Measurements from ENCODE around the gene OGDH. TPM values are rescaled to one million over a fixed set of nuclear protein-coding genes. Genes with fewer than 3 reads are reported as not detected.

The OGDH gene
- total RNA-seq, 1 donor from 2014 or later = 53.1 TPM

DNA sequence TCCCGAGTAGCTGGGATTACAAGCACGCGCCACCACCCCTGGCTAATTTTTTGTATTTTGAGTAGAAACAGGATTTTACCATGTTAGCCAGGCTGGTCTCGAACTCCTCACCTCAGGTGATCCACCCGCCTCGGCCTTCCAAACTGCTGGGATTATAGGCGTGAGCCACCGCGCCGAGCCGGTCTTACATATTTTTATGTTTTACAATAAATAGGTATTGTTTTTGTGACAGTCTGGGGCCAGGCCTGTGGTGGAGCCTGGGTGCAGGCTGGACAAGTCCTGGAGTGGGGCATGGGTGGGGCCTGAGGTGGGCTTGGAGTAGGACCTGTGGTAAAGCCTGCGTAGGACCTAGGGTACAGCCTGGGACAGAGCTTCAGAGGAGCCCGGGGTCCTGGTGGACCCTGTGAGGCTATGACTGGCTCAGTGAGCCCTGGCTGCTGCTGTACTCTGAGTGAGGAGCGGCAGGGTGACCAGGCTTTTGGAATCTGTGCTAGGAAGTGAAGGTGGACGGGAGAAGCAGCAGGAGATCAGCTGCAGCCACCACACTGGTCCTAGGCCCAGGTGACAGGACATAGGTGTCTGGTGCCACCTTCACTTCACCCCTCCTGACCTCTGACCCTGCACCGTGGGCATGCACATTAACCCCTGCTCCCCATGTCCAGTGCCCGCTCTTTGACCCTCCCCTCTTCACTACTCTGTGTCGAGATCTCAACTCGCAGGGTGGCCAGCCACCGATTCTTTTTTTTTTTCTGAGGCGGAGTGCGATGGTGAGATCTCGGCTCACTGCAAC is 132.6 kb downstream of the OGDH start:
- DNase-seq = no peak

DNA sequence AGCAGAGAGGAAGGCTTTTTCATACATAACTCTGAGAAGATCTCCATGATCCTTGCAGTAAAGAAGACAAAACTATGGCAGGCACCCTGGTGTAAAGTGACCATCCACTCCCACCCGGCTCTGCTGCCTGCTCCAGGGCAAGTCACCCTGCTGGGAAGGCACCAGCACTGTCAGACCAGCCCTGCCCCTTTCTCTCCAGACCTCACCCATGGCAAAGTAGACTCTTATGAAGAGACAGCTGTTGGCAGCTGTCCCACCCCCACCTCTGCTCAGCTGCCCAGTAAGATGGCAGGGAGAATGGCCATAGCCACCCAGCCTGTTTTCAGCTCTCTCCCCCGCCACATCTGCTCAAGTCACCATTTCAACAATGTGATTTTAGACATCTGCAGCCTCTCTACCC is 133.6 kb downstream of the OGDH start:
- no peak for DNase-seq

DNA sequence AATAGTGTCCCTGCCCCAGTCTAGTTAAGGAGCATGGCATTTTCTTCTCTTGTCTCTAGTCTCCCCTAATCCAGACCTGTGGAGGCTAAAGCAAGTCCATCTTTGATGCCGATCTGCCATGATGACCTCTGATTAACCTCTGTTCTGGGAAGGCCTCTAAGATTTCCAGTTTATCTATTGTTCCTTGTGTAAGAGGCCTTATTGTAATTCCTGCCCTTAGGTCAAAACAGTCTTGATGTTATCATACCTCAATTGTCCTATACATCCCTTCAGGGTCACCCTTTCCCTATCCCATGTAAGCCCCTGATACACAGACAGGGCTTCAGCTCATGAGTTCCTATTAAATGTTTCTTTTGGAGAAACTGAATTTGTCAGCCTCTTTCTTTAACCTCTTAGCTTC is 137.3 kb downstream of the OGDH start:
- no peak for DNase-seq

DNA sequence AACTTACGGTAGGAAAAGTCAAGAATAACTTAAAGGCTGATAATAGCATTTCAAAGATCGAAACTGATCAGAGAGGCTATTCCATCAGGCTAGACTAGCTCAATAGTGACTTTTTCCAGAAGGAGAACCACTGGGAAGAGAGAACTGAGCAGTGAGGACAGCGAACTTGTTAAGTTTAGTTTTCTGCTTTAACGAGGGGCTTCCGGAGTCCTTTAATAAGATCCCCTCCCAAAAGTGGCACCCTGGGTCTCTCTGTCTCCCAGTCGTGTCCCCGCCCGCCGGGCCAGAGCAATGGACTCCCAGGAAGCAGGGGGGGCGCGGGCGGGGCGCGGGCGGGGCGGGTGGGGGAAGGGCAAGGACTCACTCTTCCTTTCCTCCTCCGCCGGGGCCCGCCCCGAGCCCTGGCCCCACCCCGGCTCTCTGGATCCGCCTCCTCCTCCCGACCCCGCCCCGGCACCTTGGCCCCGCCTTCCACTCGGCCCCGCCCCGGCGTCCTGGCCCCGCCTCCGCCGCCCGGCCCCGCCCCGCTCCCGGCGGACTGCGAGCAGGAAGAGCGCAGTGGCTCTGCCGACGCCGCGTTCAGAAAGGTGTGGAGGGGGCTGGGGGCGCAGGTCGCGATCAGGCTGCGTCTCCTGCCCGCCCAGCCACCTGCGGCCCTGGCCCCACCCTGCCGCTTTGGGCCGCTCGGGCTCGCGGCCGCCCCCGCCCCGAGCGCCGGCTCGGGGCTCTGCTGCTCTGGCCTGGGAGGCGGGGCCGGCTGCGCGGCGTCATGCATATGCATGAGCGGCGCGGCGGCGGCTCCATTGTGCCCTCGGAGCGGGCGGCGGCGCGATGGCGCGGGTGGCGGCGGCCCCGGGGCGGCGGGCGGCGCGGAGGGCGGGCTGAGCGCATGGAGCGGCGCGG is 141.9 kb downstream of the OGDH start, which contains the start of gene ZMIZ2:
ZMIZ2 (plus strand) TSS at position 803 of the 903 bp plus-strand sequence. CDS start 7,403 bp downstream, outside the sequence.
- DNase-seq = peak; percentile 88

DNA sequence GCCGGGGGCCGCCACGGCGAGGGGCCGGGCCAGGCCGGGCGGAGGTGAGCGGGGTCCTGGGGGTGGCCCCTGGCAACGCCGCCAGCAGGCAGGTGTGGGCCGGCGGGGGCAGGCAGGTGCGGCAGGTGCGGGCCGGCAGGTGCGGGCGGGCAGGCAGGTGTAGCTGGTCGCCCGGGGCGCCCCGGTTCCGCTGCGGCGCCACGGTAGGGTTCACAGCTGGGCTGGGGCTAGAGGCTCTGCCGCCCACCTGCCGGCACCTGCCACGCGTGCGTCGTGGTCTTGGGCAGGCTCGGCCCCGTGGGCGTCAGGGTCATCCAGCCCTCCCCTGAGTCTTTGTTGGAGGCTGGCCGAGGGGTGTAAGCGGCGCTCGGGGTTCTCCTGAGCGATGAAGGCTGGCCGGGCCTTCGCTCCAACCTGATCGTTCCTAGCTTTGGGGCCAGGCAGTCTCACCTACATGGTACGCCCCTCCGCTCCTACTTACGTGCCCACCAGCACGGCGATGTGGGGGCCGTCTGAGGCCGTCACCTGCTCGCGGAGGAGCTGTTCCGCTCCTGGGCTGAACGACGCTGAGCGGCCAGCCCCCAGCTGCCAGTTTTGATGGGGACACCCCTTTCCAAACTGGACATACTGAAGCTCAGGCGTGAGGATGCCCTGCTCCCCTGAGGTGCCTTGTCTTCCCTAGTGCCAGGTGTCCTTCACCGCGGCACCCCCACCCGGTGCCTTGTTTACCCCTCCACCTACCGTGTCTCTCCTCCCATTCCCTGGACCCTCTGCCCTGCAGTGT is 142.7 kb downstream of the OGDH start:
- DNase-seq = no peak

DNA sequence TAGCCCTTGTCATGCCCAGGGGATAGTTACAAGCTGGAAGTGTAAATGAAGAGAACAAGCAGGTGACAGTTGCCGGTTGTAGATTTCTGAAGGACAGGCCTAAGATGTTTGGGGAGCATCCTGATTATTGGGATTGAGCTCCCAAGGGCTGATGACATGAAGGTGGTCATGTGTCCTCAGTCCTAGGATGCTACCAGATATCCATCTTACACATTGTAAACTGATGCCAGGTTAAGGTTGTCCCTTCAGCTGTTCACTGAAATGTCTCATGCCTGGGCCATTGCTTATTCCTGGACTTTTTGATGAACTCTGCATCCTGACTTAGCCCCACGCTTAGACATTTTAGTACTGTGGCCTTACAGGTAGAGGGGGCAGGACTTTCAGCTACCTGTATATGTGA is 143.6 kb downstream of the OGDH start:
- DNase-seq = no peak

DNA sequence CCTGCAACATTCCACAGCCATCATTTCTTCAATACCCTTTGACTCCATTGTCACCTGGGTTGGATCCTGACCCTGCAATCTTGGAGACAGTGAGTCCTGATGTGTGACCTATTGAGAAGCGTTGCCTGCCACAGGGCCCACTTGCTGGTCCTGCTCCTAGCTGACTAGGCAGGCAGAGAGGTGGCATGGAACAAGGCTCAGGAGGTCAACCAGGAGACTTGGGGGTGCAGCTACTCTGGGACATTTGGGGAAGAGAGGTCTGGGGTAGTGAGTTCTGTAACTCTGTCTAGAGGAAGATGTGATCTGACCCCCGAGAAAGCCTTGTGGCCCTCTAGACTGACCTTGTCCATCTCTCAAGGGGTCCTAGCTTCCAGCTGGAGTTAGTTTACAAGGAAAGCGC is 144.0 kb downstream of the OGDH start:
- DNase-seq = no peak

DNA sequence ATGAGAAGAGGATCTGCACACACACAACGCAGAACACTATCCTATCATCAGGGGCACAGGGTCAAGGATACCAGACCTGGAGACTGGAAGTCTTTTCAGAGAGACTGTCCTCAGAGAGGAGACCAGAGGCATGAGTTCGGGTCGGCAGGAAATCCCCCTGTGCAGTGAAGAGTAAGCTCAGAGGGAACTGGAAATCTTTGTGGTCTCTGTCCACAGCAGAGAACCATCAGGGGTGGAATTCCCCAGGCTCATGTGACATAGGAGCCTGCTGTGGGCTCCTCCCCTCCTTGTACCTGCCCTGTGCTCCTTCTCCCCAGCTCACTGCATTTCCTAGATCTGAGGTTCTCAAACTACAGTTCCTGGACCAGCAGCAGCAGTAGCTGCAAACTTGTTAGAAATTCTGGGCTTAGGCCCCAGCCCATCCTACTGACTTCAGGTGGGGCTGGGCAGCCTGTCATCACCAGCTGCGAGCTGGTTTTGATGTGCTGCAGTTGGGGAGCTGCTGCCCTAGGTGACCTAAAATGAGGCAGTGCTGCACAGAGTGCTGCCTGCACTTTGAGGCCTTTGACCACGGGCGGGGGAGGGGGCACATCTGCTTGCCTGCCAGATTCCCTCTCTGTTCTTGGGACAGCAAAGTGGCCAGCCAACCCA is 144.6 kb downstream of the OGDH start:
- no peak for DNase-seq

DNA sequence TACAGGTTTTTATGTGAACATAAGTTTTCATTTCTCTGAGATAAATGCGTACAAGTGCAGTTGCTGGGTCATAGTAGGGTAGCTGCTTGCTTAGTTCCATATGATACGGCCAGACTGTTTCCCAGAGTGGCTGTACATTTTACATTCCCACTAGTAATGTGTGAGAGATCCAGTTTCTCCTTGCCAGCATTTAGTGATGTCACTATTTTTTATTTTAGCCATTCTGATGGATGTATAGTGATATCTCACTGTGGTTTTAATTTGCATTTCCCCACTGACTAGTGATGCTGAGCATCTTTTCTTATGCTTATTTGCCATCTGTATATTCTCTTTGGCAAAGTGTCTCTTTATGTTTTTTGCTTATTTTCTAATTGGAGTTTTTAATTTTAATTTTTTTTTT is 146.4 kb downstream of the OGDH start:
- no peak for DNase-seq

DNA sequence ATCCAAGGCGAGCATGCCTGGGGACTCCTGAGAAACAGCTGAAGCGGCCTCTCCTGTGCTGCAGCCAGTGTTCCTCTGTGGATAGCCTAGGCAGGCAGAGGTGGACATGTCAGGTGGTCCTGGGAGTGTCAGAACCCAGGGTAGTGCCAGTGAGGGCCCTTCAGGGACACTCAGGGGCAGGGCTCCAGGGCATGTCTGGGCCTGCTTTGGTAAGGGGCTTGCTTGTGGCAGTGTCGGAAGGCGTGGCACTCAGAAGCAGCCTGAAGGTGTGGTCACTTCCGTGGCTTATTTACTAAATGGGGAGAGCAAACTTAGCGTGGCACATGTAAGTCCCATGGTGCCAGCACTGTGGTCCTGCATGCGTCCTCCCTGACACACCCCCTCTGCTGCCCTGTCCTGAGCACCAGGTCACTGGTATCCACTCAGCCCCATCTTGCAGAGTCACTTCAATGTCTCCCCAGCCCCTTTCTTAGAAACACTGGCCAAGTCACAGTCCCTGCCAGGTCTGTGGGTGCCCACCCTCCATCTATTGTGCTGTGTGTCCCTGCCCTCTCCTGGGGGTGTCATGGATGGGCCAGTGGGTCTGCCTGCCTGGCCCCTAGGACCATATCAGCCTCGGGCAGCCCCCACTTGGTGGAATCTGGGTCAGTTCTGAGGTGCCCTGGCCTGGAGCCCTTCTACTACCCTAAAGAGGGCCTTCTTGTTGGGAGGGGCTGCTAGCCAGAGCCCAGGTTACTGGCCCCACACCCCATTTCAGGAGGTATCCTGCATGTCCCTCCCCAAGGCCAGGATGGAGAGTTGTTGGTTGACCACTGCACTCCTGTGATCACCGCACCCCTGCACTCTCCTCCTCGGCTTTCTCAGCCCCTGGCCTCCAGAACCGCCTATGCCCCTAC is 148.6 kb downstream of the OGDH start:
- no peak for DNase-seq

DNA sequence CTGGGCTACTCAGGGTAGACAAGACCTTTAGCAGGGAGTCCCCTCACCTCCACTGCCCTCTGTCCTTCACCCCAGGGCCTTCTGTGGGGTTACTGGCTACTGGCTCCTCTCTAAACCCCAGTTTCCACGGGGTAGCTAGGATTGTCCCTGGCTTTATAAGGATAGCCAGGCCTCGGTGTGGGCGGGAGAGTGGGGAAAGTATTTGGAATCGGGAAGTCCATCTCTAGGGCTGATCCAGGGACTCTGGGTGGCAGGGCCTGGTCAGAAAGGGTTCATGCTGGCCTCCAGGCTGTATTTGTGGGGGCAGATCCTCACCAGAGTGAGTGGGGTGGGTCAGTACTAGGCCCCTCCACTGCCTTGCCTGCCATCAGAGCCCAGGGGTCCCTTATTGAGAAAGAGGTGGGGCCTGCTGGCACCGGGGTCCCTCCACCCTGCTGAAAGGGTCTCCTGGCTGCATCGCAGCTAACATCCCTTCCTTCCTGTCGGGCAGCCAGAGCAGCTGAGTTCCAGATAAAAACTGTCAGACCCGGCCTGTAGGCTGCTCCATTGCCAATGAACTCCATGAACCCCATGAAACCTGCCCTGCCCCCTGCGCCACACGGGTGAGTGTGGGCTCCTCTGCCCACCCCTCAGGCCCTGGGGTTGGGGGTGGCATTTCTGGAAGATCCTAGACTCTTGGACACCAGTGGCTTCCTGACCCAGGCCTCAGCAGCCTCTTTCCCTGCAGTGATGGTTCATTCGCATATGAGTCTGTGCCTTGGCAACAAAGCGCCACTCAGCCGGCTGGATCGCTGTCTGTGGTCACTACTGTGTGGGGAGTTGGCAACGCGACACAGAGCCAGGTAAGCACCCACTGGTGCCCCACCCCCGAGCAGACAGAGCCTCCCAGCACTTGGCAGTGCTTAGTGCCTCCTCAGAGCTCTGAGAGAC is 149.5 kb downstream of the OGDH start:
- DNase-seq = no peak

DNA sequence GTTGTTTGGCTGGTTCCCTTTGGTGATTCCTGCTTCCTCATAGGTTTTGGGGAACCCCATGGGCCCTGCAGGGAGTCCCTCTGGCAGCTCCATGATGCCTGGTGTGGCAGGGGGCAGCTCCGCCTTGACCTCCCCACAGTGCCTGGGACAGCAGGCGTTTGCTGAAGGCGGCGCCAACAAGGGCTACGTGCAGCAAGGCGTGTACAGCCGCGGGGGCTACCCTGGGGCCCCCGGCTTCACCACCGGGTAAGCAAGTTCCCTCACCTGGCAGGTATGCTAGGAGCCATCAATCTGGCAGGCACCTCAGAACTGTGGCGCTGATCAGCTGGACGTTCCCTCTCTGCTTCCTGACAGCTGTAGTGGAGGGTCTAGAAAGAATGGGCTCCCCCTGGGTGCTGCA is 150.5 kb downstream of the OGDH start:
- no peak for DNase-seq

DNA sequence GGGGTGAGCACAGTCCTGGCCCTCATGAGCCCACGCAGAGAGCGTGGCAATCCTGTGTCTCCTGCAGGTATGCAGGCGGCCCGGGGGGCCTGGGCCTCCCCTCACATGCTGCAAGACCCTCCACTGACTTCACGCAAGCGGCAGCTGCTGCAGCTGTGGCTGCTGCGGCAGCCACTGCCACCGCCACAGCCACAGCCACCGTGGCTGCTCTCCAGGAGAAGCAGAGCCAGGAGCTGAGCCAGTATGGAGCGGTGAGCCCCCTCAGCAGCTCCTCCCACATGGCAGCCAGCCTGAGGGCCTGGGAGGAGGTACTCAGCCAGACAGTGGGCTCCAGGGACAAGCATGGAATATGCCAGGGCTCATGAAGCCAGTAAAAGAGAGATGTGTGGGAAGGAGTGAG is 150.9 kb downstream of the OGDH start:
- DNase-seq = peak; percentile 34

DNA sequence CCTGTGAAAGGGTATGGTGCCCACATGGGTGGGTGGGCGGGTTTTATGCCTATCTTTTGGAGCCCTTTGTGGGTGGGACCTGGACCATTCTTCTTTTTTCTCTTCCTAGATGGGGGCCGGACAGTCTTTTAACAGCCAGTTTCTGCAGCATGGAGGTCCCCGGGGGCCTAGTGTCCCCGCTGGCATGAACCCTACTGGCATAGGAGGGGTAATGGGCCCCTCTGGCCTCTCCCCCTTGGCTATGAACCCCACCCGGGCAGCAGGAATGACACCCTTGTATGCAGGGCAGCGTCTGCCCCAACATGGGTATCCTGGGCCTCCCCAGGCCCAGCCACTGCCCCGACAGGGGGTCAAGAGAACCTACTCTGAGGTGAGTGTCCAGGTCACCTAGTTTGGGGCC is 151.3 kb downstream of the OGDH start:
- no peak for DNase-seq

Other genes starting within 250 kb of the OGDH start
- 47.8 TPM for gene NUDCD3, start 116.0 kb upstream of the OGDH start, total RNA-seq
- gene NPC1L1, start 65.3 kb upstream of the OGDH start, total RNA-seq = 0.30 TPM
- gene DDX56, start 32.7 kb upstream of the OGDH start, total RNA-seq = 45.4 TPM
- gene TMED4, start 24.4 kb upstream of the OGDH start, total RNA-seq = 71.4 TPM
- 11.8 TPM for gene ZMIZ2, start 142.2 kb downstream of the OGDH start, total RNA-seq
- 1,071 TPM for gene PPIA, start 190.1 kb downstream of the OGDH start, total RNA-seq
- 143 TPM for gene H2AZ2, start 241.5 kb downstream of the OGDH start, total RNA-seq